Left lung (tissue), 10 donors: Measurements from ENCODE around the gene CD7. TPM values are rescaled to one million over a fixed set of nuclear protein-coding genes. Genes with fewer than 3 reads are reported as not detected.
"Not testable (repeated sequence)": the region's sequence is repeated elsewhere in the genome, so short reads cannot be mapped to it uniquely, and the experiment has no call there.

Experiments
- ATAC-seq: fragments of 200-7000 bp; cut with Tn5 transposase; one replicate; pipeline ENCODE4 v1.9.1; 2020; ENCODE audit warnings: moderate library complexity
- DNase-seq, 4 donors: peaks; one replicate each; pipeline ENCODE4 v3.0.0-alpha.2; 2013 to 2020
- H3K27ac ChIP-seq, 2 donors: fragments of 200-600 bp; sonication (generic) in 1 of 2; one replicate each; pipeline versions ENCODE4 v1.5.0 to v1.8.0; 2020 to 2021
- H3K27me3 ChIP-seq, 2 donors: fragments of 200-600 bp; sonication (generic) in 1 of 2; one replicate each; pipeline versions ENCODE4 v1.5.0 to v1.8.0; 2020 to 2021
- H3K36me3 ChIP-seq, 2 donors: fragments of 200-600 bp; sonication (generic) in 1 of 2; one replicate each; pipeline versions ENCODE4 v1.5.0 to v1.8.0; 2020 to 2021
- H3K4me1 ChIP-seq, 2 donors: fragments of 200-600 bp; one replicate each; pipeline ENCODE4 v1.8.0; 2021
- H3K4me3 ChIP-seq, 2 donors: fragments of 200-600 bp; sonication (generic) in 1 of 2; one replicate each; pipeline versions ENCODE4 v1.5.0 to v1.8.0; 2020 to 2021; ENCODE audit warnings: mild to moderate bottlenecking in 1 of 2
- H3K9me3 ChIP-seq, 2 donors: fragments of 200-600 bp; sonication (generic) in 1 of 2; one replicate each; pipeline versions ENCODE4 v1.5.0 to v1.8.0; 2020 to 2021
- CTCF ChIP-seq, 2 donors: fragments of 200-600 bp; sonication (generic) in 1 of 2; IDR thresholded peaks; one replicate each; pipeline versions ENCODE4 v1.5.0 to v1.8.0; 2021; ENCODE audit warnings: antibody characterized with exemption in 2 of 2
- intact Hi-C, 2 donors: fragments of 100-400 bp; cut with DNase I; formaldehyde crosslinking; loops; one replicate each; pipeline versions ENCODE4 v1.11.2 to v1.14.2; 2022
- polyA plus RNA-seq, 6 donors: library from polyadenylated mRNA; unstranded; fragments of 120-200 nt; gene quantifications; one replicate each; pipeline ENCODE4 v1.2.1, GENCODE V29; 2013; ENCODE audit not compliant: insufficient read length in 6 of 6
- total RNA-seq, 2 donors: library from RNA; stranded (reverse); fragmentation: NEBNext Ultra II Directional; extraction: Animal tissue kit (Norgen Biotek cat#: 25700); gene quantifications; one replicate each; pipeline ENCODE4 v1.2.1, GENCODE V29; 2021
- donor health status: DM: no; HTN: yes; CAD: no.
- donor health status: DM: no; HTN: no; CAD: no.

CD7 gene
- total and polyA plus RNA-seq, 8 donors = 1.1 to 6.6 (median 1.7) TPM

GRCh38 chr17:82350182-82351030 is 33.0 kb upstream of the CD7 start:
- intact Hi-C loops = loop anchor here in 1 of 2 donors (5.0 kb wide), 2 partner anchors 62 to 202 kb away; no protein-coding TSS in a partner anchor

GRCh38 chr17:82349287-82349701 is 31.9 kb upstream of the CD7 start:
- intact Hi-C loops = no loop called here
- peaks cover 5 to 6% of the 10 kb centered on the region in 2 donors for H3K4me1 ChIP-seq
- DNase-seq = no peak
- no peaks in the 10 kb centered on the region for H3K9me3 ChIP-seq
- no peak for TF ChIP-seq CTCF (IDR thresholded peaks at IDR 0.05)
- H3K27ac ChIP-seq = no peak overlapping the region
- peaks cover 0 to 26% of the 10 kb centered on the region in 2 donors for H3K27me3 ChIP-seq
- no peak for ATAC-seq
- no peak overlapping the region for H3K4me3 ChIP-seq
- no peaks in the 10 kb centered on the region for H3K36me3 ChIP-seq

More at GRCh38 chr17:82350182-82351030, 33.0 kb upstream of the CD7 start:
- H3K27ac ChIP-seq = no peak overlapping the region
- H3K27me3 ChIP-seq = peaks cover 0 to 37% of the 10 kb centered on the region in 2 donors
- H3K9me3 ChIP-seq = no peaks in the 10 kb centered on the region
- DNase-seq (no peak), ATAC-seq (no peak)
- TF ChIP-seq CTCF (IDR thresholded peaks at IDR 0.05) = no peak
- peaks cover 5 to 6% of the 10 kb centered on the region in 2 donors for H3K4me1 ChIP-seq
- H3K36me3 ChIP-seq = no peaks in the 10 kb centered on the region
- no peak overlapping the region for H3K4me3 ChIP-seq

GRCh38 chr17:82348866-82349265 is 31.5 kb upstream of the CD7 start:
- Histone ChIP-seq H3K4me3 (no peak overlapping the region), H3K36me3 (no peaks in the 10 kb centered on the region), H3K4me1 (peaks cover 5 to 6% of the 10 kb centered on the region in 2 donors), H3K9me3 (no peaks in the 10 kb centered on the region), H3K27me3 (peaks cover 0 to 22% of the 10 kb centered on the region in 2 donors), H3K27ac (no peak overlapping the region)
- no peak for ATAC-seq
- intact Hi-C loops = no loop called here
- DNase-seq = no peak
- TF ChIP-seq CTCF (IDR thresholded peaks at IDR 0.05) = no peak

GRCh38 chr17:82348434-82348833 is 31.0 kb upstream of the CD7 start:
- H3K9me3 ChIP-seq = no peaks in the 10 kb centered on the region
- no peak overlapping the region for H3K27ac ChIP-seq
- intact Hi-C loops = no loop called here
- H3K36me3 ChIP-seq = no peaks in the 10 kb centered on the region
- ATAC-seq (no peak), DNase-seq (no peak)
- H3K4me1 ChIP-seq = peaks cover 5 to 6% of the 10 kb centered on the region in 2 donors
- H3K27me3 ChIP-seq = peaks cover 0 to 20% of the 10 kb centered on the region in 2 donors
- no peak for TF ChIP-seq CTCF (IDR thresholded peaks at IDR 0.05)
- no peak overlapping the region for H3K4me3 ChIP-seq

GRCh38 chr17:82347994-82348393 is 30.6 kb upstream of the CD7 start:
- DNase-seq, H3K27ac ChIP-seq, intact Hi-C loops, H3K36me3 ChIP-seq, H3K4me3 ChIP-seq, ATAC-seq, H3K4me1 ChIP-seq, H3K9me3 ChIP-seq: not testable (repeated sequence)
- H3K27me3 ChIP-seq = peaks cover 0 to 20% of the 10 kb centered on the region in 2 donors
